SH-SY5Y (cell line): ENCODE data around the gene AGAP1.

Experiments used
- GATA2 ChIP-seq: IDR thresholded peaks from 2 replicates; pipeline ENCODE4 v1.6.1; 2011; ENCODE audit warnings: mild to moderate bottlenecking, low read depth, low read length
- GATA3 ChIP-seq: IDR thresholded peaks from 2 replicates; pipeline ENCODE4 v1.6.1; 2011; ENCODE audit warnings: low read depth, mild to moderate bottlenecking, low read length, moderate library complexity

- TF ChIP-seq GATA2 = no peak
- TF ChIP-seq GATA3 = no peak
Measured at GRCh38 chr2:236157366-236157765, 663.5 kb downstream of the AGAP1 start.
